Temporal lobe (tissue), 1 donor: ENCODE data around the gene OGDHL. TPM values are rescaled to one million over a fixed set of nuclear protein-coding genes. Genes with fewer than 3 reads are reported as not detected.

Experiments
- total RNA-seq: library from RNA; depleted of rRNA; stranded (reverse); fragments of >200 nt; gene quantifications from one replicate; pipeline ENCODE4 v1.2.3, GENCODE V29; 2014

OGDHL gene
- total RNA-seq, 1 donor from 2014 or later, result 3.9 TPM

Other genes with a start within 250 kb of the OGDHL start
- gene ERCC6, start 223.2 kb downstream of the OGDHL start, total RNA-seq, result 17.9 TPM
- gene SLC18A3, start 152.0 kb downstream of the OGDHL start, total RNA-seq, result not detected
- not detected for gene CHAT, start 148.3 kb downstream of the OGDHL start, total RNA-seq
- not detected for gene C10orf53, start 82.7 kb downstream of the OGDHL start, total RNA-seq
- 88.5 TPM for gene PARG, start 179.7 kb upstream of the OGDHL start, total RNA-seq
- gene TIMM23B, start 179.7 kb upstream of the OGDHL start, total RNA-seq, result 15.0 TPM
- gene AGAP6, start 226.1 kb upstream of the OGDHL start, total RNA-seq, result 4.2 TPM